Measurements from ENCODE around the gene KRTAP2-2. TPM values are rescaled to one million over a fixed set of nuclear protein-coding genes. Genes with fewer than 3 reads are reported as not detected.

KRTAP2-2 gene
- total and polyA plus RNA-seq, 2 donors (not counting 3 experiments of a cell fraction or from before 2014, with no cell fraction given) = not detected

DNA sequence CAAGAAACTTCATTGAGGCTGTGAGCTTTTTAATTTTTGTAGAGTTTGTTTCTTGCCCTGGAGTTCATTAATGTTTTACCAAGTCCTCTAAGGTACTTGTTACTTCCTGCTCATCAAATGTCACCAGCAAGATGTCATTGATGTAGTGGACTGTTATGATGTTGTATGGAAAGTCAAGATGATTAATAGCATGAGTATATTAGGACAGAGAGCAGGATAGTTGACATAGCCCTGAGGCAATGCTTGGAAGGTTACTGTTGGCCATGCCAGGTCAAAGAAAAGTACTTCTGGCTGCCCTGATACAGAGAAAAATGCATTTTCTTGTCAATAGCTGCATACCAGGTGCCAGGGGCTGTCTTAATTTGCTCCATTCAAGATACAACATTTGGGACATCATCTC, 34.7 kb downstream of the KRTAP2-2 start:
- Histone ChIP-seq H3K9ac (replicated peaks; ENCODE audit: extremely low read depth, insufficient read depth, low read length) (no peak overlapping the region), H4K20me1 (replicated peaks; ENCODE audit: control insufficient read depth, extremely low read depth, insufficient read depth, low read length) (no peaks in the 10 kb centered on the region), H3K4me2 (ENCODE audit: insufficient read depth, low read length) (no peak overlapping the region), H3K36me3 (ENCODE audit: control insufficient read depth in 2 of 2, extremely low read depth in 1 of 2, insufficient read depth in 2 of 2, low read length in 2 of 2) (no peaks in the 10 kb centered on the region), H3K27ac (ENCODE audit: insufficient read depth, low read depth, low read length) (no peak overlapping the region), H3K79me2 (ENCODE audit: control insufficient read depth, insufficient read depth, low read length) (no peaks in the 10 kb centered on the region), H2AFZ (ENCODE audit: low read depth, low read length) (no peak overlapping the region), H3K4me1 (ENCODE audit: control insufficient read depth, extremely low read depth, insufficient read depth, low read length) (no peaks in the 10 kb centered on the region), H3K9me3 (replicated peaks; ENCODE audit: control insufficient read depth, insufficient read depth, low read length) (no peaks in the 10 kb centered on the region), H3K9me1 (replicated peaks; ENCODE audit: control insufficient read depth, extremely low read depth, insufficient read depth, low read length) (no peaks in the 10 kb centered on the region), H3K27me3 (ENCODE audit: control insufficient read depth in 2 of 2, insufficient read depth in 2 of 2, low read length in 2 of 2) (peaks cover 0 to 2% of the 10 kb centered on the region in 2 experiments), H3K4me3 (replicated peaks in 1 of 3; ENCODE audit: insufficient read depth in 1 of 3, low read depth in 1 of 3, low read length in 3 of 3) (no peak overlapping the region)
- ChIA-PET POLR2A (no interaction called here), CTCF (no interaction called here)
- BruUV-seq (replicated peaks) = no TSS peak
- FAIRE-seq (no peak), DNase-seq (ENCODE audit: low read depth, low spot score) (no peak)
- intact Hi-C loops (cut with micrococcal nuclease) (loop anchor here (10.0 kb wide), 1 partner anchor 746 kb away; no protein-coding TSS in a partner anchor), dilution Hi-C loops (cut with MboI; ENCODE audit: extremely low pct_ligation_motif_present, low sequenced_read_pairs) (no loop called here)
- TF ChIP-seq, protein P1, sequence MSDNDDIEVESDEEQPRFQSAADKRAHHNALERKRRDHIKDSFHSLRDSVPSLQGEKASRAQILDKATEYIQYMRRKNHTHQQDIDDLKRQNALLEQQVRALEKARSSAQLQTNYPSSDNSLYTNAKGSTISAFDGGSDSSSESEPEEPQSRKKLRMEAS (IDR thresholded peaks at IDR 0.05; ENCODE audit: insufficient read depth, insufficient read length) = no peak
- TF ChIP-seq, protein P2, sequence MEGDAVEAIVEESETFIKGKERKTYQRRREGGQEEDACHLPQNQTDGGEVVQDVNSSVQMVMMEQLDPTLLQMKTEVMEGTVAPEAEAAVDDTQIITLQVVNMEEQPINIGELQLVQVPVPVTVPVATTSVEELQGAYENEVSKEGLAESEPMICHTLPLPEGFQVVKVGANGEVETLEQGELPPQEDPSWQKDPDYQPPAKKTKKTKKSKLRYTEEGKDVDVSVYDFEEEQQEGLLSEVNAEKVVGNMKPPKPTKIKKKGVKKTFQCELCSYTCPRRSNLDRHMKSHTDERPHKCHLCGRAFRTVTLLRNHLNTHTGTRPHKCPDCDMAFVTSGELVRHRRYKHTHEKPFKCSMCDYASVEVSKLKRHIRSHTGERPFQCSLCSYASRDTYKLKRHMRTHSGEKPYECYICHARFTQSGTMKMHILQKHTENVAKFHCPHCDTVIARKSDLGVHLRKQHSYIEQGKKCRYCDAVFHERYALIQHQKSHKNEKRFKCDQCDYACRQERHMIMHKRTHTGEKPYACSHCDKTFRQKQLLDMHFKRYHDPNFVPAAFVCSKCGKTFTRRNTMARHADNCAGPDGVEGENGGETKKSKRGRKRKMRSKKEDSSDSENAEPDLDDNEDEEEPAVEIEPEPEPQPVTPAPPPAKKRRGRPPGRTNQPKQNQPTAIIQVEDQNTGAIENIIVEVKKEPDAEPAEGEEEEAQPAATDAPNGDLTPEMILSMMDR (IDR thresholded peaks at IDR 0.05; ENCODE audit: extremely low read depth in 1 of 2, insufficient read depth in 1 of 2, low read depth in 1 of 2, low read length in 2 of 2) = no peak
- no peak for TF ChIP-seq JUN (IDR thresholded peaks at IDR 0.05; ENCODE audit: borderline replicate concordance, insufficient read depth, insufficient read length, low read depth)
- no peak for TF ChIP-seq FOS (IDR thresholded peaks at IDR 0.05; ENCODE audit: borderline replicate concordance, insufficient read depth, low read length)
- TF ChIP-seq POLR2AphosphoS5 (IDR thresholded peaks at IDR 0.05; ENCODE audit: insufficient read depth, low read depth, low read length) = no peak
- TF ChIP-seq GATA2 (IDR thresholded peaks at IDR 0.05; ENCODE audit: insufficient read depth, insufficient read length, low read depth, low read length) = no peak
- TF ChIP-seq EZH2 (IDR thresholded peaks at IDR 0.05; ENCODE audit: borderline replicate concordance, low read depth, low read length, severe bottlenecking) = no peak
- no peak for TF ChIP-seq POLR2A (IDR thresholded peaks at IDR 0.05; ENCODE audit: low read depth, low read length)
- TF ChIP-seq MYC (IDR thresholded peaks at IDR 0.05; ENCODE audit: low read depth, low read length) = no peak
